Muscle layer of duodenum (tissue), 2 donors: ENCODE data around the gene ZNF511.

Experiments
- H3K27ac ChIP-seq: one replicate; pipeline ENCODE4 v1.7.0; 2013; ENCODE audit warnings: mild to moderate bottlenecking, low read length
- H3K27me3 ChIP-seq: one replicate; pipeline ENCODE4 v1.7.0; 2013; ENCODE audit warnings: low read depth, mild to moderate bottlenecking, control low read depth, low read length
- H3K36me3 ChIP-seq, 2 donors: one replicate each; pipeline ENCODE4 v1.7.0; 2013; ENCODE audit warnings: low read length in 2 of 2, control low read depth in 1 of 2, mild to moderate bottlenecking in 1 of 2; ENCODE audit not compliant: insufficient read depth in 2 of 2, control insufficient read depth in 1 of 2
- H3K4me1 ChIP-seq, 2 donors: one replicate each; pipeline ENCODE4 v1.7.0; 2013; ENCODE audit warnings: low read length in 2 of 2, mild to moderate bottlenecking in 2 of 2, control low read depth in 1 of 2, moderate library complexity in 1 of 2; ENCODE audit not compliant: insufficient read depth in 2 of 2, control insufficient read depth in 1 of 2
- H3K4me3 ChIP-seq, 2 donors: one replicate each; pipeline ENCODE4 v1.7.0; 2013; ENCODE audit warnings: low read length in 2 of 2, low read depth in 1 of 2, mild to moderate bottlenecking in 1 of 2
- H3K9me3 ChIP-seq, 2 donors: one replicate each; pipeline ENCODE4 v1.7.0; 2013; ENCODE audit warnings: low read length in 2 of 2, control low read depth in 1 of 2, mild to moderate bottlenecking in 1 of 2; ENCODE audit not compliant: control insufficient read depth in 1 of 2
- donor health status: healthy.

Gene ZNF511

DNA sequence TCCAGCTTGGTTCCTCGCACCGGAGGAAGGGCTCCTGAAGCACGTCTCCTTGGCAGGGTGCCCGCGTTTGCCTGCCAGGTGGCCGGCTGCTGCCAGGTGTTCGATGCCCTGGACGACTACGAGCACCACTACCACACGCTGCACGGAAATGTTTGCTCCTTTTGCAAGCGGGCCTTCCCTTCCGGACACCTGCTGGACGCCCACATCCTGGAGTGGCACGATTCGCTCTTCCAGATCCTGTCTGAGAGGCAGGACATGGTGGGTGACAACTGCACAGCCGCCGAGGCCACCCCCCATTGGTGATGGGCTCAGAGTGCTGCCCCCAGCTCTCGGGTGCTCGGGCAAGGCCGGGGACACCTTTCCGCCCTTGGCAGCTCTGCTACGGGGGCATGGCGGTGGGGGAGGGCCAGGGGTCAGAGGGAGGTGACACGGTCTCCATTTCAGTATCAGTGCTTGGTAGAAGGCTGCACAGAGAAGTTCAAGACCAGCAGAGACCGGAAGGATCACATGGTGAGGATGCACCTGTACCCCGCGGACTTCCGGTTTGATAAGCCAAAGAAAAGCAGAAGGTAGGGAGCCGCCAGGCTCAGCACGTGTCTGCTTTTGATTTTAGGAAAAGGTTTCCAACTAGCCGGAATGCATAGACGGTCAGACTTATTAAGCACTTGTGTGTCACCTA is 1.1 kb downstream of the ZNF511 start:
- Histone ChIP-seq H3K36me3 (peaks cover 0 to 40% of the 10 kb centered on the region in 2 donors), H3K4me3 (peak overlapping the region; percentile 39 to 90), H3K4me1 (peaks cover 8 to 34% of the 10 kb centered on the region in 2 donors), H3K27me3 (no peaks in the 10 kb centered on the region), H3K27ac (peak overlapping the region; percentile 45), H3K9me3 (no peaks in the 10 kb centered on the region)

DNA sequence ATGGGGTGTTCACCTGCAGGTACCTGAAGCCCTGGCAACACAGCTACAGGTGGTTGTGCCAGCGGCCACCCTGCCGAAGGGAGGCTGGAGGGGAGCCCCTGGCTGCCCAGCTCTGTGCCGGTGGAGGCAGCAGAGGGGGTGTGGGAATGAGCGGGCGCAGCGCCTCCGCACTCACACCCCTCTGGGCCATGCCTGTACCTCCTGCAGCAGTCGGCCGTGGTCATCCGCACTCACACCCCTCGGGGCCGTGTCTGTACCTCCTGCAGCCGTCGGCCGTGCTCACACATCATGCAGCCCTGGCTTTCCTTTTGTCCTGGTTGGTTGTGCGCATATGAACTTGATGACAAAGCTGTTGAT is 1.7 kb downstream of the ZNF511 start:
- Histone ChIP-seq H3K4me1 (peaks cover 8 to 31% of the 10 kb centered on the region in 2 donors), H3K27ac (no peak overlapping the region), H3K4me3 (no peak overlapping the region), H3K9me3 (no peaks in the 10 kb centered on the region), H3K27me3 (no peaks in the 10 kb centered on the region), H3K36me3 (peaks cover 0 to 40% of the 10 kb centered on the region in 2 donors)

DNA sequence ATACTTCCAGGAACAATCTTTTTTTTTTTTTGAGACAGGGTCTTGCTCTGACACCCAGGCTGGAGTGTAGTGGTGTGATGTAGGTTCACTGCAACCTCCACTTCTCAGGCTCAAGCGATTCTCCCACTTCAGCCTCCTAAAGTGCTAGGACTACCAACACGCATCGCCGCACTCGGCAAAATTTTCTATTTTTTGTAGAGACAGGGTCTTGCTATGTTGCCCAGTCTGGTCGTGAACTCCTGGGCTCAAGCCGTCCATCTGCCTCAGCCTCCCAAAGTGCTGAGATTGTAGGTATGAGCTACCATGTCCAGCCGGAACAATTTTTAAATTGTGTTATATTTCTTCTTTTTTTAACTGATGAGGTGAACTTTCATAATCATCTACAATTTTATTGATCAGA is 2.1 kb downstream of the ZNF511 start:
- Histone ChIP-seq H3K27me3 (no peaks in the 10 kb centered on the region), H3K9me3 (no peaks in the 10 kb centered on the region), H3K4me3 (no peak overlapping the region), H3K36me3 (peaks cover 0 to 40% of the 10 kb centered on the region in 2 donors), H3K27ac (no peak overlapping the region), H3K4me1 (peaks cover 8 to 27% of the 10 kb centered on the region in 2 donors)

DNA sequence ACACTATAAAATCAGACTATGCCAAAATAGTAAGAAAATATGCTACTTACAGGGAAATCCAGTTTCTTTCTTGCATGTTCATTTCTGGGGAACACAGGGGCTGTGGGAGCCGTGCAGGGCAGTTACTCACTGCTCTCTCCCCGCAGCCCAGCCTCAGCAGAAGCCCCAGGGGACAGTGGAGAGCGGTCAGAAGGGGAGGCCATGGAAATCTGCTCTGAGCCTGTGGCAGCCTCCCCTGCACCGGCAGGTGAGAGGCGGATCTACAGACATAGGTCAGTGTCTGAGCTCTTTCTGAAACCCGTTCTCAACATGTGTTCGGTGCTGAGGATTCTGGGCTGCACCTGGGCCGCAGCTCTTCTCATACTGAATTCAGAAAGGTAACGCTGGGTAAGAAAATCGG is 2.9 kb downstream of the ZNF511 start:
- no peaks in the 10 kb centered on the region for H3K27me3 ChIP-seq
- peaks cover 0 to 40% of the 10 kb centered on the region in 2 donors for H3K36me3 ChIP-seq
- H3K4me1 ChIP-seq: peaks cover 8 to 19% of the 10 kb centered on the region in 2 donors
- H3K27ac ChIP-seq: no peak overlapping the region
- H3K9me3 ChIP-seq: no peaks in the 10 kb centered on the region
- no peak overlapping the region for H3K4me3 ChIP-seq

DNA sequence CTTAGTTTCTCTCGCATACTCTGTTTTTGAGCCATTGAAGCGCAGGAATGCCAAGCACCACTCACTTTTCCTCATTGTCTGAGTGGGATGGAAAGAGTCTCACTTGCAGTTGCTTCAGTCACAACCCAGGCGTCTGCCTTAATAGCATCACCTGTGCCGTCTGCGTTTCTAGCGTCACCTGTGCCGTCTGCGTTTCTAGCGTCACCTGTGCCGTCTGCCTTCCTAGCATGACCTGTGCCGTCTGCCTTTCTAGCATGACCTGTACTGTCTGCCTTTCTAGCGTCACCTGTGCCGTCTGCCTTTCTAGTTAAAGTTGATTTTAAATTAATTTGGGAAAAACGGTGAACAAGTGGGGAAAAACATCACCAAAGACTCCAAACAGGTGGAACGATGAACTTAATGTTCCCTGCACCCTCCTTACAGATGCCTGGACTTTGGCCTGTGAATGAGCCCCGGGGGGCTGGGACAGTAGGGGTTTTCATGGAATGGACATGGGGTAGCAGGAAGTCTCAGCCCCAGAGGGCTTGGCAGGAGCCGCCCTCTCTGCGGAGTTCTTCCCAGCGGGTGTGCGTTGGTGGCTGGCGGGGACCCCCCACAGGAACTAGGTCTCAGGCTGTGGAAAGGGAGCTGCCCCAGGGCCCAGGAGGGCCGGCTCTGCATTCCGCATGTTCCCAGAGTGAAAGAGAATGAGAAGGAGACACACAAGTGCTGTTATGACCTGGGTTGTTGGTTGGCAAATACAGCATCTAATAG is 3.5 kb downstream of the ZNF511 start:
- H3K4me3 ChIP-seq: no peak overlapping the region
- no peaks in the 10 kb centered on the region for H3K27me3 ChIP-seq
- no peak overlapping the region for H3K27ac ChIP-seq
- H3K4me1 ChIP-seq: peaks cover 4 to 13% of the 10 kb centered on the region in 2 donors
- H3K36me3 ChIP-seq: peaks cover 0 to 40% of the 10 kb centered on the region in 2 donors
- no peaks in the 10 kb centered on the region for H3K9me3 ChIP-seq

DNA sequence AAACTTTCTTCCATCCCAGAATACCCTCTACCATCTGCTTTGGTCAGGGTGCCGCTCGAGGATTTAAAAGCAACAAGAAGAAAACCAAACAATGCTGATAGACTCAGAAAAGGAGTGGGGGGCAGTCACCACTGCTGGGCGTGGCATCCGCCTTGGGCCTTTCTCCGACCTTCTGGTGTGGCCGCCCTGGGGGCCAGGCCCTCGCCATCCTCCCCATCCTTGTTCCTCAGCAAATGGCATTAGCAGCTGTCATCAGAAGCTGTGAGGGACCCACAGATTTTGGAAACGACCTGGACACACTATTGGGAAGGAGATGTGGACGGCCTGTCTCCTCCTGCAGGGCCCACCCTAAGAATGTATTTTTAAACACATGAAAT is 4.0 kb downstream of the ZNF511 start:
- Histone ChIP-seq H3K27me3 (no peaks in the 10 kb centered on the region), H3K4me1 (peaks cover 0 to 7% of the 10 kb centered on the region in 2 donors), H3K36me3 (peaks cover 0 to 40% of the 10 kb centered on the region in 2 donors), H3K27ac (no peak overlapping the region), H3K4me3 (no peak overlapping the region), H3K9me3 (no peaks in the 10 kb centered on the region)

DNA sequence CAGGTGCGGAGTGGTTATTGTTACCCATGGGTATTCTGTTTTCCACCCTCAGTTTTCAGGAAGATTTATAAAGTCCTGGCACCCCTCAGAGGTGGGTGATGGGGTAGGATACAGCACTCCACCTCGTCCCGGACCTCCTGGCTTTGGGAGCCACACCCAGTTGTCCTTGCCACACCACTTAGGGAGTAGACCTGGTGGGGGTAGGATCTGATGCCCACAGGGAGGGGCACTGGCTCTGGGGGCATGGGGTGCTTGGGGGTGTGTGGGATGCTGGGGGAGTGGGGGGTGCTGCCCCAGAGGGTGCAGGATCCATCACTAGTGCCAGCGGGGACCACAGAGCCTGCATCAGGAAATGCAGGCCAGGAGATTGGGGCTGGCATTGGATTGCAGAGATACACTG is 4.5 kb downstream of the ZNF511 start:
- Histone ChIP-seq H3K4me1 (peaks cover 0 to 4% of the 10 kb centered on the region in 2 donors), H3K4me3 (no peak overlapping the region), H3K27ac (no peak overlapping the region), H3K9me3 (no peaks in the 10 kb centered on the region), H3K36me3 (peaks cover 0 to 39% of the 10 kb centered on the region in 2 donors), H3K27me3 (no peaks in the 10 kb centered on the region)

DNA sequence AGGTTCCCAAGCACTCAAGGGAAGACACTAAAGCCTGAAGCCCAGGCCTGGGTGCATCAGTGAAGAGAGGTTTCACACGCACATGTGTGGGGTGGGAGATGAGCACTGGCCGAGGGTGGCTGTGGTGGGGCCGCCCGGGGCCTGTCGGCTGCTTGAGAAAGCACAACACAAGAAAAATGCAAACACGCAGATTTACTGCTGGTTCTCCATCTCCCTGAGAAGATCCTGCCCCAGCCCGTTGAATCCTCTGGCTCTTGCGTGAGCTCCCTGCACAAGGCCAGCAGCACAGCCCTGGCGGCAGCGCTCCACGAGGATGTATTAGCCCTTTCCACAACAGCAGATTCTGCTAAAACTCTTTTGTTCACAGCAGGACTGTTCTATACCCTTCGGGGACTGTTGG is 6.2 kb downstream of the ZNF511 start:
- Histone ChIP-seq H3K4me3 (no peak overlapping the region), H3K4me1 (peaks cover 0 to 7% of the 10 kb centered on the region in 2 donors), H3K27ac (no peak overlapping the region), H3K27me3 (peaks cover 8% of the 10 kb centered on the region), H3K9me3 (no peaks in the 10 kb centered on the region), H3K36me3 (peaks cover 0 to 32% of the 10 kb centered on the region in 2 donors)

GRCh38 chr10:133315847-133316246 is 7.1 kb downstream of the ZNF511 start:
- Histone ChIP-seq H3K27me3 (peaks cover 8% of the 10 kb centered on the region), H3K4me1 (peaks cover 0 to 7% of the 10 kb centered on the region in 2 donors), H3K4me3 (no peak overlapping the region), H3K36me3 (peaks cover 0 to 22% of the 10 kb centered on the region in 2 donors), H3K27ac (no peak overlapping the region), H3K9me3 (peaks cover 0 to under 1% of the 10 kb centered on the region in 2 donors)

DNA sequence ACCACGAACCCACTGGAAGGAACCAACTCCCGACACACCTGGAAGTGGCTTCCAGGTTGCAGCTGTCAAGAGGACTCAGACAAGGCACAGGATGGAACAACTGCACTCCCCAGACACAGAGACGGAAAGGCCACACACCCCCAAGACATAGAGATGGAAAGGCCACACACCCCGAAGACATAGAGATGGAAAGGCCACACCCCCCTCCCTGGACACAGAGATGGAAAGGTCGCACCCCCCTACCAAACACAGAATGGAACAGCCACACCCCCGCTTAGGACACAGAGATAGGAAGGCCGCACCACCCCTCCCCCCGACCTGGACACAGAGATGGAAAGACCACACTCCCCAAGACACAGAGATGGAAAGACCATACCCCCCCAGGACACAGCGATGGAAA is 7.6 kb downstream of the ZNF511 start:
- no peak overlapping the region for H3K27ac ChIP-seq
- peaks cover 0 to 19% of the 10 kb centered on the region in 2 donors for H3K36me3 ChIP-seq
- H3K4me3 ChIP-seq: no peak overlapping the region
- H3K27me3 ChIP-seq: peaks cover 8% of the 10 kb centered on the region
- H3K4me1 ChIP-seq: peaks cover 0 to 7% of the 10 kb centered on the region in 2 donors
- H3K9me3 ChIP-seq: peaks cover 0 to 2% of the 10 kb centered on the region in 2 donors

- Histone ChIP-seq H3K4me1 (peaks cover 0 to 7% of the 10 kb centered on the region in 2 donors), H3K4me3 (no peak overlapping the region), H3K27ac (no peak overlapping the region), H3K9me3 (peaks cover 0 to 2% of the 10 kb centered on the region in 2 donors), H3K36me3 (peaks cover 0 to 15% of the 10 kb centered on the region in 2 donors), H3K27me3 (peaks cover 8% of the 10 kb centered on the region)
Observed at GRCh38 chr10:133316732-133317131, 8.0 kb downstream of the ZNF511 start.
